ENCODE measurements around the gene TMEM185A.

DNA sequence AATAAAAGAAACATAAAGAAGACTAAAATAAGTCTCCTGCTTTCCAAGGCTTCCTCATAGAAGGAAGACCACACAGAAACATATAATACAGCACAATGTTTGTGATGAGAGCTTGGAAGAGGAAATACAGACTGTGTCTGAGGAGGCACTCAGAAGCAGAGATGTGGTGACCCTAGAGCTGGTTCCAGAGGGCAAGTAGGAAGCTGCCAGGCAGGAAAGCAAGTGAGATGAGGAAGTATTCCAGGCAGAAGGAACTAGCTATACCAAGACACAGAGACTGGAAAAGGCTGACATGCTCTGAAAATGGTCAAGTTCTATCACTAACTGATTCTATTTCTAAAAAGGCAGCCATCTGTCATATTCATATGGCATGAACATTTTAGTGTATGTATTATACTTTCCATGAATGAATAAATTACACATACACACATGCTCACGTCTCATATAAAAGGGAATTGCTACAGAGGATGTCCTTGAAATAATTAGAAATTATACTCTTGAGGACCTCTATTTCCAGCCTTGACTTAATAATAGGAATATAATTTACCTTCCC, 19.9 kb downstream of the TMEM185A start:
- no peak for TF ChIP-seq CTCF (IDR thresholded peaks at IDR 0.05)
- TF ChIP-seq POLR2A (IDR thresholded peaks at IDR 0.05), result no peak
- no peak for TF ChIP-seq POLR2AphosphoS5 (IDR thresholded peaks at IDR 0.05)
